ENCODE results near the gene YPEL2.

YPEL2 gene

GRCh38 chr17:59357219-59357697 is 25.8 kb downstream of the YPEL2 start:
- no peak for FAIRE-seq

- FAIRE-seq = no peak
Observed at GRCh38 chr17:59357929-59358328, 26.5 kb downstream of the YPEL2 start.

- FAIRE-seq = no peak
Observed at GRCh38 chr17:59361386-59361785, 29.9 kb downstream of the YPEL2 start.

- FAIRE-seq = no peak
Observed at GRCh38 chr17:59361916-59362810, 30.7 kb downstream of the YPEL2 start.

- no peak for FAIRE-seq
Observed at GRCh38 chr17:59362811-59363205, 31.4 kb downstream of the YPEL2 start.

GRCh38 chr17:59365383-59365981 is 34.0 kb downstream of the YPEL2 start:
- FAIRE-seq = no peak

- no peak for FAIRE-seq
Observed at GRCh38 chr17:59366040-59366757, 34.7 kb downstream of the YPEL2 start.

GRCh38 chr17:59366773-59367656 is 35.6 kb downstream of the YPEL2 start:
- FAIRE-seq = no peak

GRCh38 chr17:59367657-59368045 is 36.2 kb downstream of the YPEL2 start:
- no peak for FAIRE-seq

- FAIRE-seq = no peak
Observed at GRCh38 chr17:59368218-59368857, 36.9 kb downstream of the YPEL2 start.

GRCh38 chr17:59369031-59369975 is 37.8 kb downstream of the YPEL2 start:
- no peak for FAIRE-seq

- no peak for FAIRE-seq
Observed at GRCh38 chr17:59370593-59371299, 39.3 kb downstream of the YPEL2 start.

GRCh38 chr17:59371416-59372100 is 40.1 kb downstream of the YPEL2 start:
- FAIRE-seq = no peak

- no peak for FAIRE-seq
Observed at GRCh38 chr17:59372138-59372751, 40.8 kb downstream of the YPEL2 start.

GRCh38 chr17:59373882-59374495 is 42.5 kb downstream of the YPEL2 start:
- no peak for FAIRE-seq

- no peak for FAIRE-seq
Observed at GRCh38 chr17:59374612-59375011, 43.2 kb downstream of the YPEL2 start.

- FAIRE-seq = no peak
Observed at GRCh38 chr17:59375857-59376256, 44.4 kb downstream of the YPEL2 start.

- no peak for FAIRE-seq
Observed at GRCh38 chr17:59376506-59376905, 45.1 kb downstream of the YPEL2 start.

GRCh38 chr17:59377410-59377809 is 46.0 kb downstream of the YPEL2 start:
- FAIRE-seq = no peak

Measured in G401.6 (cell line).